Upper lobe of left lung (tissue), 6 donors: ENCODE data around the gene MEGF9. TPM values are rescaled to one million over a fixed set of nuclear protein-coding genes. Genes with fewer than 3 reads are reported as not detected.

ENCODE experiments used
- ATAC-seq, 2 donors: fragments of 200-7000 bp; cut with Tn5 transposase; one replicate each; pipeline ENCODE4 v1.9.1; 2022; ENCODE audit warnings: mild to moderate bottlenecking in 2 of 2, moderate library complexity in 2 of 2; ENCODE audit not compliant: low FRiP score in 2 of 2
- DNase-seq, 2 donors: peaks; one replicate each; pipeline ENCODE4 v3.0.0-alpha.2; 2019 to 2020
- H3K27ac ChIP-seq, 4 donors: fragments of 200-600 bp; sonication (generic); one replicate each; pipeline ENCODE4 v1.5.1; 2016 to 2019
- H3K27me3 ChIP-seq, 4 donors: fragments of 200-600 bp; sonication (generic); one replicate each; pipeline ENCODE4 v1.5.1; 2017 to 2019
- H3K36me3 ChIP-seq, 4 donors: fragments of 200-600 bp; sonication (generic); one replicate each; pipeline ENCODE4 v1.5.1; 2016 to 2019
- H3K4me1 ChIP-seq, 4 donors: fragments of 200-600 bp; sonication (generic); one replicate each; pipeline ENCODE4 v1.5.1; 2018 to 2019
- H3K4me3 ChIP-seq, 4 donors: fragments of 200-600 bp; sonication (generic); one replicate each; pipeline ENCODE4 v1.5.1; 2017 to 2019; ENCODE audit warnings: mild to moderate bottlenecking in 2 of 4, moderate library complexity in 1 of 4
- H3K9me3 ChIP-seq, 4 donors: fragments of 200-600 bp; sonication (generic); one replicate each; pipeline ENCODE4 v1.5.1; 2018 to 2019
- EP300 ChIP-seq, 4 donors: sonication (generic); formaldehyde crosslinking; IDR thresholded peaks; one replicate each; pipeline ENCODE4 v1.5.1; 2017; ENCODE audit warnings: antibody characterized with exemption in 4 of 4, control low read depth in 2 of 4
- POLR2A ChIP-seq, 4 donors: fragments of 450-650 bp; IDR thresholded peaks; one replicate each; pipeline ENCODE4 v1.5.1; 2016 to 2017; ENCODE audit warnings: antibody characterized with exemption in 4 of 4, mild to moderate bottlenecking in 2 of 4
- POLR2AphosphoS5 ChIP-seq, 2 donors: sonication (generic); formaldehyde crosslinking; IDR thresholded peaks; one replicate each; pipeline ENCODE4 v1.5.1; 2017; ENCODE audit warnings: antibody characterized with exemption in 2 of 2
- WGBS, 2 donors: methylation state at CpG; one replicate each; pipeline ENCODE4 v1.1.5; 2017 to 2018; 5-methylcytosine and 5-hydroxymethylcytosine counted together
- total RNA-seq, 6 donors: library from RNA; depleted of rRNA in 4 of 6; stranded (reverse); fragments of >200 nt in 4 of 6; gene quantifications; one replicate each; pipeline versions ENCODE4 v1.1.0 to v1.2.1, GENCODE V29; 2016 to 2021
- TF ChIP-seq, protein P1 (sequence below), 6 experiments: fragments of 450-650 bp in 4 of 6; fragments of 200-600 bp in 2 of 6; sonication (generic) in 2 of 6; IDR thresholded peaks; one replicate each; pipeline ENCODE4 v1.5.1; 2016 to 2019; ENCODE audit warnings: antibody characterized with exemption in 6 of 6
- donor health status: DM: no; HTN: no; CAD: no; lungs with moderate emphysema.
- donor health status: DM: no; HTN: yes; CAD: no; lungs with severe emphysema.

Gene MEGF9
- total RNA-seq, 6 donors from 2014 or later = 30.4 to 130 (median 71.0) TPM

- Histone ChIP-seq H3K9me3 (no peaks in the 10 kb centered on the region), H3K4me1 (peaks cover under 1 to 13% (median 3%) of the 10 kb centered on the region in 4 donors), H3K27ac (peak overlapping the region in 1 of 4 donors; percentile 1), H3K36me3 (no peaks in the 10 kb centered on the region), H3K4me3 (no peak overlapping the region), H3K27me3 (no peaks in the 10 kb centered on the region)
- ATAC-seq (no peak), DNase-seq (no peak)
- TF ChIP-seq POLR2A (IDR thresholded peaks at IDR 0.05) = no peak
- no peak for TF ChIP-seq EP300 (IDR thresholded peaks at IDR 0.05)
Observed at GRCh38 chr9:120740132-120740531, 25.9 kb upstream of the MEGF9 start.

DNA sequence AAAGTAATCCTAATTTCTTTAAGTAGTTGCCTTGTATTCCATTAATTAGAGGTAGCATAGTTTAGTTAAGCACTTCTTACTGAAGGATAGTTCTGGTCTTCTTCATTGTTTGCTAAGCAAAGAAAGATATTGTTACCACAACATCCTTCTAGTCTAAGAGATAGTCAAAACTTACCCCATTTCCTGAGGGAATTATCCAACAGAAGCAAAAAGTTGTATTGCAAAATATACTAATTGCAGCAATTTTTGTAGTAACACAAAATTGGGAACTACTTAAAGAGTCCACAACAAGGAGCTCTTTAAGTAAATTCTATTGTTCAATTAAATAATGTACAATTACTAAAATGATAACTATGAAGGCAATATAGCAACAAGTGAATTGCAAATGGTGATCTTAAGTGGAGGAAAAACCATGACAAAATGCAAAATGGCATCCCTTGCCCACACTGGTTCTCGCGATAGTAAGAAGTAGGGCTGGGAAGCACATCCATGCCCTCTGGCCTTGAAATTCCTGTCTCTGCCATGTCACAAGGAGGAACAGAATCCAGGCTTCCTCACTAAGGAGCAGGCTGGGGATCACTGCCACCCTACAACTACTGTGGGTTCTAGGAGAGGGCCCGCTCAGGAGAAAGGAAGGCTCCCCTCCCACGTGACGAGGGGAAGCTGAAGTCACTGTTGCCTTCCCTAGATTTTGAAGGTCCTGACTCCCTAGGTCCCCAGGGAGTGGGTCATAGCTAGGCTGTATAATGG, 23.3 kb upstream of the MEGF9 start:
- H3K36me3 ChIP-seq = no peaks in the 10 kb centered on the region
- TF ChIP-seq POLR2A (IDR thresholded peaks at IDR 0.05) (no peak), POLR2AphosphoS5 (IDR thresholded peaks at IDR 0.05) (no peak), EP300 (IDR thresholded peaks at IDR 0.05) (no peak)
- TF ChIP-seq, protein P1, sequence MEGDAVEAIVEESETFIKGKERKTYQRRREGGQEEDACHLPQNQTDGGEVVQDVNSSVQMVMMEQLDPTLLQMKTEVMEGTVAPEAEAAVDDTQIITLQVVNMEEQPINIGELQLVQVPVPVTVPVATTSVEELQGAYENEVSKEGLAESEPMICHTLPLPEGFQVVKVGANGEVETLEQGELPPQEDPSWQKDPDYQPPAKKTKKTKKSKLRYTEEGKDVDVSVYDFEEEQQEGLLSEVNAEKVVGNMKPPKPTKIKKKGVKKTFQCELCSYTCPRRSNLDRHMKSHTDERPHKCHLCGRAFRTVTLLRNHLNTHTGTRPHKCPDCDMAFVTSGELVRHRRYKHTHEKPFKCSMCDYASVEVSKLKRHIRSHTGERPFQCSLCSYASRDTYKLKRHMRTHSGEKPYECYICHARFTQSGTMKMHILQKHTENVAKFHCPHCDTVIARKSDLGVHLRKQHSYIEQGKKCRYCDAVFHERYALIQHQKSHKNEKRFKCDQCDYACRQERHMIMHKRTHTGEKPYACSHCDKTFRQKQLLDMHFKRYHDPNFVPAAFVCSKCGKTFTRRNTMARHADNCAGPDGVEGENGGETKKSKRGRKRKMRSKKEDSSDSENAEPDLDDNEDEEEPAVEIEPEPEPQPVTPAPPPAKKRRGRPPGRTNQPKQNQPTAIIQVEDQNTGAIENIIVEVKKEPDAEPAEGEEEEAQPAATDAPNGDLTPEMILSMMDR (IDR thresholded peaks at IDR 0.05) = no peak
- no peaks in the 10 kb centered on the region for H3K27me3 ChIP-seq
- peaks cover 22 to 36% (median 24%) of the 10 kb centered on the region in 4 donors for H3K4me1 ChIP-seq
- WGBS, 2 donors = 74 to 89% methylated on average over 5 of the region's 5 CpGs
- no peaks in the 10 kb centered on the region for H3K9me3 ChIP-seq
- peak overlapping the region in 3 of 4 donors; percentile 74 to 92 (median 91) for H3K27ac ChIP-seq
- DNase-seq (no peak), ATAC-seq (no peak)
- H3K4me3 ChIP-seq = no peak overlapping the region

DNA sequence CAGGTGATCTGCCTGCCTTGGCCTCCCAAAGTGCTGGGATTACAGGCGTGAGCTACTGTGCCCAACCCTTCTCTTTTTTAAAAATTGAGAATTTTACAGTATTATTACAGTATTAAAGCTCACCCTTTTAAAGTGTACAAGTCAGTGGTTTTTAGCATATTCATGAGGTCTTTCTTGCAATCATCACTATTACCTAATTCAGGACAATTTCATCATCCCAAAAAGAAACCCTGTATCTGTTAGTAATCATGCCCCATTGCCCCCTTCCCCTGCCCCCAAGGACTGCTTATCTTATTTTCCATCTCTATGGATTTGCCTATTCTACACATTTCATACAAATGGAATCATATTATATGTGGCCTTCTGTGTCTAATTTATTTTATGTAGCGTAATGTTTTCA, 22.6 kb upstream of the MEGF9 start:
- TF ChIP-seq EP300 (IDR thresholded peaks at IDR 0.05) (no peak), POLR2A (IDR thresholded peaks at IDR 0.05) (no peak), POLR2AphosphoS5 (IDR thresholded peaks at IDR 0.05) (no peak)
- TF ChIP-seq, protein P1 (IDR thresholded peaks at IDR 0.05) = no peak
- no peak for ATAC-seq
- Histone ChIP-seq H3K9me3 (no peaks in the 10 kb centered on the region), H3K36me3 (no peaks in the 10 kb centered on the region), H3K4me1 (peaks cover 23 to 42% (median 26%) of the 10 kb centered on the region in 4 donors), H3K27me3 (no peaks in the 10 kb centered on the region), H3K27ac (peak overlapping the region in 3 of 4 donors; percentile 74 to 92 (median 91)), H3K4me3 (no peak overlapping the region)
- WGBS, 2 donors = 92 to 96% methylated on average over 2 of the region's 2 CpGs
- no peak for DNase-seq

- H3K36me3 ChIP-seq = no peaks in the 10 kb centered on the region
- no peaks in the 10 kb centered on the region for H3K27me3 ChIP-seq
- TF ChIP-seq EP300 (IDR thresholded peaks at IDR 0.05) = peak in 3 of 4 donors; percentile 58 to 91 (median 76)
- TF ChIP-seq POLR2AphosphoS5 (IDR thresholded peaks at IDR 0.05) = peak; percentile 74 to 91
- TF ChIP-seq POLR2A (IDR thresholded peaks at IDR 0.05) = no peak
- TF ChIP-seq, protein P1 (IDR thresholded peaks at IDR 0.05) = no peak
- H3K27ac ChIP-seq = peak overlapping the region; percentile 73 to 92 (median 89)
- peaks cover 29 to 52% (median 31%) of the 10 kb centered on the region in 4 donors for H3K4me1 ChIP-seq
- no peaks in the 10 kb centered on the region for H3K9me3 ChIP-seq
- peak; percentile 78 to 79 for ATAC-seq
- H3K4me3 ChIP-seq = no peak overlapping the region
- DNase-seq = peak in 1 of 2 donors; percentile 88
- WGBS, 2 donors = 63 to 68% methylated on average over 3 of the region's 3 CpGs
Observed at GRCh38 chr9:120735415-120736126, 21.3 kb upstream of the MEGF9 start.
